Activated CD4-positive, alpha-beta T cell treated with anti-CD3 and anti-CD28 coated beads, Interleukin-10, Interleukin-2, amounts not matched to agents 100 ng/mL and 50 ng/mL, durations not matched to agents 16 hours and 8 hours (primary cell): ENCODE measurements around the gene PRSS57.
"Not testable (repeated sequence)": the region's sequence is repeated elsewhere in the genome, so short reads cannot be mapped to it uniquely, and the experiment has no call there.

Source experiments
- DNase-seq: peaks from one replicate; pipeline ENCODE4 v3.0.0-alpha.2; 2020

PRSS57 gene

GRCh38 chr19:695352-695949, at the start of gene PRSS57:
Gene PRSS57, minus strand, starts transcription at chr19:695452. Its CDS starts 22 bp downstream, at chr19:695430.
- DNase-seq = no peak

- DNase-seq = no peak
These were observed 48.0 kb upstream of the PRSS57 start for GRCh38 chr19:743168-743687.

GRCh38 chr19:742540-743075, 47.4 kb upstream of the PRSS57 start:
- no peak for DNase-seq

GRCh38 chr19:741506-742131, 46.4 kb upstream of the PRSS57 start:
- DNase-seq = peak; percentile 12

- not testable (repeated sequence) for DNase-seq
These were observed 45.7 kb upstream of the PRSS57 start for GRCh38 chr19:740816-741505.

GRCh38 chr19:739998-740715, 44.9 kb upstream of the PRSS57 start:
- DNase-seq = no peak

GRCh38 chr19:738509-739128, 43.4 kb upstream of the PRSS57 start:
- no peak for DNase-seq

DNA sequence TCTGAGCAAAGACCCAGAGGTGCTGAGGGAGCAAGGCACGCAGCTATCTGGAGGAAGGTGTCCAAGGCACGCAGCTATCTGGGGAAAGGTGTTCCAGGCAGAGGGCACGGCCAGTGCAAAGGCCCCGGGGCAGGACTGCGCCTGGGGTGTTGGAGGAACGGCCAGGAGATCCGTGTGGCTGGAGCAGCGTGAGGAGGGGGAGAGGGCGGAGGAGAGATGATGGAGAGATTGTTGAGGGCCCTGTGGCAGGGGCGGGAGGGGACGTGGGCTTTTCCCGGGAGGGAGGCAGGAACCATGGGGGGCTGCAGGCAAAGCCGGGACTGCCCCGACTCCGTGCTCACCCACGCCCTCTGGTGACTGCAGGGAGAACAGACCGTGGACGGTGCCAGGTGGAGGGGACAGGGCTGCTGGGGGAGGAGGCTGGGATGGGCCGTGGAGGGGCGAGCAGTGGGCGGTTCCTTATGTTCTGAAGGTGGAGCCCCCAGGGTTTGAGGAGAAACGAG, 42.4 kb upstream of the PRSS57 start:
- peak; percentile 60 for DNase-seq

GRCh38 chr19:736125-736524, 40.9 kb upstream of the PRSS57 start:
- DNase-seq = no peak

- DNase-seq = no peak
These were observed 39.5 kb upstream of the PRSS57 start for GRCh38 chr19:734716-735115.

- DNase-seq = no peak
These were observed 37.2 kb upstream of the PRSS57 start for GRCh38 chr19:732148-733069.

DNA sequence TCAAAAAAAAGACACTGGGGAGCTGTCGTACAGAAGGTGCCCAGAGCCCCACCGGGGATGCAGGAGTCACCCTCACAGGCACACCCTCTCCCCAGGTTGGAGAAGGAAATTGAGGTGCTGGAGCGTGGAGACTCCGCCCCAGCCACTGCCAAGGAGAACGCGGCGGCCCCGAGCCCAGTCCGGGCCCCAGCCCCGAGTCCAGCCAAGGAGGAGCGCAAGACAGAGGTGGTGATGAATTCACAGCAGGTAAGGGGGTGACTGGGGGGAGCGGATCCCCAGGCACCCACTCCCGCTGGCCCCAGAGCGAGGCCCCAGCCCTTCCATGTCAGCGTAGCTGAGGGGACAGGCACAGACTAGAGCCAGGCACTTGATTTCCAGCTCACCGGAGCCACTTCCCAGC, 35.7 kb upstream of the PRSS57 start:
- no peak for DNase-seq

- DNase-seq = no peak
These were observed 34.9 kb upstream of the PRSS57 start for GRCh38 chr19:729965-730668.

- not testable (repeated sequence) for DNase-seq
These were observed 34.3 kb upstream of the PRSS57 start for GRCh38 chr19:729564-729963.

DNA sequence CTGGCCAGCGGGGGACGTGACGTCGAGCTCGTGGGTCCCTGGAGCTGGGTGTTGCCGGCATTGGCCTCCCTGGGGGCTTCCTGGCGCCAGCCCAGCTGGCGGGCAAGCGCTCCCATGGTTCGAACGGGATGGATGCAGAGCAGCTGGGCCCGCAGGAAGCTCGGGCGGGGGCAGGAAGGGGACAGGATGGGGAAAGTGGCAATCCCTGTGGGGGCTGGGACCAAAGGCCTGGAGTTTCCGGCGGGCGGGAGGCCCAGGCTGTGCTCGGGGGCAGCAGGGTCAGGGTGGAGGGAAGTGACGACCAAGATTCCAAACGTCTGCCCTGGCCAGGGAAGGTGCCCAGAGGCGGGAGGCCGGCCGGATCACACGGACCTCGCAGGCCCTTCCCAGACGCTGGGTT, 32.8 kb upstream of the PRSS57 start:
- DNase-seq = no peak

DNA sequence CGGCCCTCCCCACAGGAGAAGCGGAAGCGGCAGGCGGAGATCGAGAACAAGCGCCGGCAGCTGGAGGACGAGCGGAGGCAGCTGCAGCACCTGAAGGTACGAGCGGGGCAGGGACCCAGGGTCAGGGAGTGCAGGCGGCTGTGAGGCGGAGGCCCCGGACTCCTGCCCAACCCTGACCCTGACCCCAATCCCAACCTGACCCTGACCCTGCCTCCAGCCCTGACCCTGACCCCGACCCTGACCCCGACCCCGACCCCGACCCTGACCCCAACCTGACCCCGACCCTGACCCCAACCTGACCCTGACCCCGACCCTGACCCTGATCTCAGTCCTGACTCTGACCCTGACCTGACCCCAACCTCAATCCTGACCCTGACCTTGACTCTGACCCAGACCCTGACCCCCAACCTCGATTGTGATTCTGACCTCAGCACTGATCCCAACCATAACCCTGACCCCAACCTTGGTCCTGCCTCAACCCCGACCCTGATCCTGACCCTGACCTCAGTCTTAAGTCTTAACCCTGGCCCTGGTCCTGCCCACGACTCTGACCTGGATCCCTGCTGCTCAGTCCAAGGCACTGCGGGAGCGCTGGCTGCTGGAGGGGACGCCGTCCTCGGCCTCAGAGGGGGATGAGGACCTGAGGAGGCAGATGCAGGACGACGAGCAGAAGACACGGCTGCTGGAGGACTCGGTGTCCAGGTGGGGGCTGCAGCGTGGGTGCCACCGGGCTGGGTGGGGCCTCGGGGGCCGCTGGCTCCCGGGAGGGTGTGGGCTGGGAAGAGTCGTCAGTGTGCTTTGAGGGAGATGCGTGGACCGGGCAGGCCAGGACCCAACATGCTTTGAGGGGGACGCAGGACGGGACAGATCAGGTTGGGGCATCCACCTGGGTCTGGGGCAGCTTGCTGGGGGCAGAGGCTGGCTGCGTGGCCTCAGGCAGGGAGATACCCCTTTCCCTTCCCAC, 32.0 kb upstream of the PRSS57 start:
- no peak for DNase-seq

GRCh38 chr19:725461-726089, 30.3 kb upstream of the PRSS57 start:
- DNase-seq = no peak

DNA sequence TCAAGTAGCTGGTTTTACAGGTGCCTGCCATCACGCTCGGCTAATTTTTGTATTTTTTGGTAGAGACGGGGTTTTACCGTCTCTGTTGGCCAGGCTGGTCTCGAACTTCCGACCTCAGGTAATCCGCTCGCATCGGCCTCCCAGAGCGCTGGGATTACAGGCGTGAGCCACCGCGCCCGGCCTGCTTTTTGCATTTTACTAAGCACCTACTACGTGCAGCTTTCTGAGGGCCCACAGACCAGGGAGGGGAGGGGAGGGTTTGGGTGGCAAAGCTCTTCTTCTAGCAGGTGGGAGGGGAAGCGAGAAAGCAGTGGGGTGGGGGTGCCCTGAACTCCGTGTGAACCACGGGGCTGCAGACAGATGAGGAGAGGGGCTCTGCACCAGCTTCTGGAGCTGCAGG, 28.5 kb upstream of the PRSS57 start:
- DNase-seq = no peak

DNA sequence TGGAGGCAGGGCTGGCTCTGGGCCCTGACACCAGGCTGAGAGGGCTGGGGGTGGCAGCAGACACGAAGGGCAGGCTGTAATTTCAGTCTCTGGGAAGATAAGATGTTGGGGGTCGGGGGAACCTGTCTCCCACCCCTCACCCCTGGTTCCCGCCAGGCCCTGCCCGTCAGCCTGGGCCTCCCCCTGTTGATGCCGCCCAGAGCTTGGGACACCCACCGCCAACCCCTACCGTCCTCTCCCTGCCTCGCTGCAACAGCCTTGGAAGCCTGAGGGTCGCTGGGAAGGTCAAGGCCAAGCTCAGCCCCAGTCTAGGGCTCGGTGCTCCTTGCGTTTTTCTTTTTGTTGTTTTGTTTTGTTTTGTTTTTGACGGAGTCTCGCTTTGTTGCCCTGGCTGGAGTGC, 28.0 kb upstream of the PRSS57 start:
- DNase-seq = no peak
